Activated T-helper 2 cell treated with anti-CD3 and anti-CD28 coated beads, Interferon-gamma antibody, Interleukin-2, Interleukin-4, amounts not matched to agents 10 μg/mL and 5 μg/mL and 100 μg/mL, durations not matched to agents 14 hours and 24 hours and 36 hours (primary cell): ENCODE results near the gene CISD1. TPM values are rescaled to one million over a fixed set of nuclear protein-coding genes. Genes with fewer than 3 reads are reported as not detected.
"Not testable (repeated sequence)": the region's sequence is repeated elsewhere in the genome, so short reads cannot be mapped to it uniquely, and the experiment has no call there.

Source experiments
- DNase-seq: peaks from one replicate; pipeline ENCODE4 v3.0.0; 2021; ENCODE audit warnings: low spot score
- H3K27ac Mint-ChIP-seq: one replicate; pipeline ENCODE4 v1.8.0; 2021; ENCODE audit warnings: mixed read lengths
- H3K27me3 Mint-ChIP-seq: one replicate; pipeline ENCODE4 v1.8.0; 2021; ENCODE audit warnings: low read depth, mixed read lengths
- H3K36me3 Mint-ChIP-seq: one replicate; pipeline ENCODE4 v1.8.0; 2021; ENCODE audit warnings: low read depth, mixed read lengths
- H3K4me1 Mint-ChIP-seq: one replicate; pipeline ENCODE4 v1.8.0; 2021; ENCODE audit warnings: low read depth, mixed read lengths
- H3K4me3 Mint-ChIP-seq: one replicate; pipeline ENCODE4 v1.8.0; 2021; ENCODE audit warnings: low read depth, mild to moderate bottlenecking, moderate library complexity, mixed read lengths
- H3K9me3 Mint-ChIP-seq: one replicate; pipeline ENCODE4 v1.8.0; 2021; ENCODE audit warnings: mixed read lengths
- intact Hi-C: fragments of 100-400 bp; cut with micrococcal nuclease; formaldehyde crosslinking; loops from one replicate; pipeline ENCODE4 v1.15.1; 2023
- total RNA-seq: library from RNA; stranded (reverse); gene quantifications from 2 replicates; pipeline ENCODE4 v1.2.3, GENCODE V29; 2022

CISD1 gene
- total RNA-seq, 1 donor from 2014 or later: 43.2 TPM

- intact Hi-C loops, DNase-seq, H3K27ac Mint-ChIP-seq, H3K4me1 Mint-ChIP-seq, H3K4me3 Mint-ChIP-seq, H3K27me3 Mint-ChIP-seq: not testable (repeated sequence)
- peaks cover 24% of the 10 kb centered on the region for H3K9me3 Mint-ChIP-seq
- peaks cover 31% of the 10 kb centered on the region for H3K36me3 Mint-ChIP-seq
These were observed 24.3 kb upstream of the CISD1 start for GRCh38 chr10:58244666-58245065.

GRCh38 chr10:58253184-58253583, 15.8 kb upstream of the CISD1 start:
- Mint-ChIP-seq H3K27me3 (no peaks in the 10 kb centered on the region), H3K9me3 (peaks cover 31% of the 10 kb centered on the region), H3K36me3 (peaks cover 47% of the 10 kb centered on the region), H3K27ac (no peak overlapping the region), H3K4me1 (peaks cover 2% of the 10 kb centered on the region), H3K4me3 (no peak overlapping the region)
- intact Hi-C loops: no loop called here
- no peak for DNase-seq

- Mint-ChIP-seq H3K36me3 (peaks cover 53% of the 10 kb centered on the region), H3K4me3 (no peak overlapping the region), H3K9me3 (peaks cover 26% of the 10 kb centered on the region), H3K4me1 (peaks cover 2% of the 10 kb centered on the region), H3K27ac (no peak overlapping the region), H3K27me3 (no peaks in the 10 kb centered on the region)
- no peak for DNase-seq
- intact Hi-C loops: no loop called here
These were observed 14.3 kb upstream of the CISD1 start for GRCh38 chr10:58254644-58255043.

- H3K27me3 Mint-ChIP-seq, intact Hi-C loops: not testable (repeated sequence)
These were observed 12.8 kb upstream of the CISD1 start for GRCh38 chr10:58256013-58256780.

GRCh38 chr10:58258977-58259692, 9.8 kb upstream of the CISD1 start:
- peaks cover 7% of the 10 kb centered on the region for H3K9me3 Mint-ChIP-seq
- intact Hi-C loops: no loop called here
- H3K36me3 Mint-ChIP-seq: peaks cover 33% of the 10 kb centered on the region
- H3K27me3 Mint-ChIP-seq: no peaks in the 10 kb centered on the region
- no peak overlapping the region for H3K4me3 Mint-ChIP-seq
- H3K4me1 Mint-ChIP-seq: peaks cover 11% of the 10 kb centered on the region
- H3K27ac Mint-ChIP-seq: no peak overlapping the region
- DNase-seq: no peak

More at GRCh38 chr10:58256013-58256780, 12.8 kb upstream of the CISD1 start:
- DNase-seq, H3K4me3 Mint-ChIP-seq, H3K4me1 Mint-ChIP-seq, H3K27ac Mint-ChIP-seq: not testable (repeated sequence)
- Mint-ChIP-seq H3K9me3 (peaks cover 26% of the 10 kb centered on the region), H3K36me3 (peaks cover 53% of the 10 kb centered on the region)

- H3K27ac Mint-ChIP-seq: no peak overlapping the region
- no peaks in the 10 kb centered on the region for H3K27me3 Mint-ChIP-seq
- H3K36me3 Mint-ChIP-seq: peaks cover 24% of the 10 kb centered on the region
- no peak overlapping the region for H3K4me3 Mint-ChIP-seq
- H3K9me3 Mint-ChIP-seq: no peaks in the 10 kb centered on the region
- peaks cover 18% of the 10 kb centered on the region for H3K4me1 Mint-ChIP-seq
- no peak for DNase-seq
- intact Hi-C loops: loop anchor here (10.0 kb wide), 1 partner anchor 1644 kb away; the partner anchor contains the start of gene CCDC6
These were observed 8.6 kb upstream of the CISD1 start for GRCh38 chr10:58260334-58260733.

- Mint-ChIP-seq H3K27me3 (no peaks in the 10 kb centered on the region), H3K4me1 (peaks cover 18% of the 10 kb centered on the region), H3K4me3 (no peak overlapping the region), H3K36me3 (peaks cover 9% of the 10 kb centered on the region), H3K9me3 (no peaks in the 10 kb centered on the region), H3K27ac (no peak overlapping the region)
- no peak for DNase-seq
- intact Hi-C loops: loop anchor here (10.0 kb wide), 1 partner anchor 1642 kb away; the partner anchor contains the start of gene CCDC6
These were observed 6.2 kb upstream of the CISD1 start for GRCh38 chr10:58262766-58263165.

- Mint-ChIP-seq H3K4me3 (peak overlapping the region; percentile 45), H3K27ac (no peak overlapping the region)
These were observed 4.2 kb upstream of the CISD1 start for GRCh38 chr10:58264780-58265179.

GRCh38 chr10:58265249-58265648, 3.7 kb upstream of the CISD1 start:
- intact Hi-C loops: loop anchor here (10.0 kb wide), 1 partner anchor 1640 kb away; the partner anchor contains the start of gene CCDC6
- peak overlapping the region; percentile 45 for H3K4me3 Mint-ChIP-seq
- no peaks in the 10 kb centered on the region for H3K36me3 Mint-ChIP-seq
- DNase-seq: no peak
- H3K4me1 Mint-ChIP-seq: peaks cover 19% of the 10 kb centered on the region
- H3K27me3 Mint-ChIP-seq: no peaks in the 10 kb centered on the region
- no peaks in the 10 kb centered on the region for H3K9me3 Mint-ChIP-seq
- H3K27ac Mint-ChIP-seq: no peak overlapping the region

More at GRCh38 chr10:58264780-58265179, 4.2 kb upstream of the CISD1 start:
- DNase-seq: no peak
- intact Hi-C loops: loop anchor here (10.0 kb wide), 1 partner anchor 1640 kb away; the partner anchor contains the start of gene CCDC6
- Mint-ChIP-seq H3K9me3 (no peaks in the 10 kb centered on the region), H3K4me1 (peaks cover 18% of the 10 kb centered on the region), H3K36me3 (no peaks in the 10 kb centered on the region), H3K27me3 (no peaks in the 10 kb centered on the region)

GRCh38 chr10:58266003-58266825, 2.7 kb upstream of the CISD1 start:
- Mint-ChIP-seq H3K4me3 (peak overlapping the region; percentile 90), H3K27me3 (no peaks in the 10 kb centered on the region), H3K4me1 (peaks cover 21% of the 10 kb centered on the region)

GRCh38 chr10:58266826-58267712, 1.9 kb upstream of the CISD1 start:
- DNase-seq: peak; percentile 35
- H3K4me3 Mint-ChIP-seq: peak overlapping the region; percentile 90
- no peaks in the 10 kb centered on the region for H3K27me3 Mint-ChIP-seq
- intact Hi-C loops: loop anchor here (1.0 to 10.0 kb wide), 2 partner anchors 30 to 1638 kb away; partner anchors contain the start of gene CCDC6
- H3K9me3 Mint-ChIP-seq: no peaks in the 10 kb centered on the region
- peaks cover 25% of the 10 kb centered on the region for H3K4me1 Mint-ChIP-seq
- H3K27ac Mint-ChIP-seq: peak overlapping the region; percentile 90
- peaks cover 4% of the 10 kb centered on the region for H3K36me3 Mint-ChIP-seq

More at GRCh38 chr10:58266003-58266825, 2.7 kb upstream of the CISD1 start:
- H3K9me3 Mint-ChIP-seq: no peaks in the 10 kb centered on the region
- no peaks in the 10 kb centered on the region for H3K36me3 Mint-ChIP-seq
- H3K27ac Mint-ChIP-seq: peak overlapping the region; percentile 90
- peak; percentile 21 for DNase-seq
- intact Hi-C loops: loop anchor here (10.0 kb wide), 1 partner anchor 1639 kb away; the partner anchor contains the start of gene CCDC6
